ENCODE measurements around the gene MESP1. TPM values are rescaled to one million over a fixed set of nuclear protein-coding genes. Genes with fewer than 3 reads are reported as not detected.
"Not testable (repeated sequence)": the region's sequence is repeated elsewhere in the genome, so short reads cannot be mapped to it uniquely, and the experiment has no call there.

The MESP1 gene
- total and polyA plus RNA-seq, 4 experiments from 2014 or later, result 0.53 to 1.2 (median 0.74) TPM

DNA sequence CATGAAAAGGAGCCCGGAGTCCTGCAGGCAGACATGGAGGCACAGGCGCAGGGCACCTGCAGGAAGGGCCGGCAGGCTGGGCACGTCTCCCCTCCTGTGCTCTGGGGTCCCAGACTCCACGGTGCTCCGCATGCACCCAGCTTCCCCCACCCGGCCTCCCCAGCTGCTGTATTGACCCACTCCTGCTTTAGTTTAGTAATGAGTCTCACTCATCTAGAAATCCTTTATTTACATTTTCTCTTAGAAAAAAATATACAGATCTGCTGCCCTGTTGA is 33.6 kb upstream of the MESP1 start:
- Mint-ChIP-seq H3K4me1 (peaks cover 0 to 5% (median 0%) of the 10 kb centered on the region in 4 donors), H3K36me3 (peaks cover 0 to 7% of the 10 kb centered on the region in 2 donors), H3K27ac (no peak overlapping the region), H3K9me3 (peaks cover 0 to 13% (median 8%) of the 10 kb centered on the region in 8 donors), H3K4me3 (no peak overlapping the region), H3K27me3 (peaks cover 10 to 17% of the 10 kb centered on the region in 2 donors)
- no peaks in the 10 kb centered on the region for H3K4me1 ChIP-seq (ENCODE audit: insufficient read depth, low read length)
- no peaks in the 10 kb centered on the region for H3K27me3 ChIP-seq (ENCODE audit: insufficient read depth, low read length)
- intact Hi-C loops (cut with micrococcal nuclease), result no loop called here
- H3K9me3 ChIP-seq (ENCODE audit: control insufficient read depth in 1 of 2, low read length in 2 of 2), result no peaks in the 10 kb centered on the region
- no peaks in the 10 kb centered on the region for H3K36me3 ChIP-seq (ENCODE audit: insufficient read depth, low read length)
- no peak for DNase-seq
- no peak overlapping the region for H3K27ac ChIP-seq (ENCODE audit: low read depth, low read length)
- CTCF ChIA-PET (ENCODE audit: partially characterized antibody), result no interaction called here
- H3K4me3 ChIP-seq (ENCODE audit: low read length in 2 of 2), result no peak overlapping the region
- POLR2A ChIA-PET (ENCODE audit: partially characterized antibody), result no interaction called here

DNA sequence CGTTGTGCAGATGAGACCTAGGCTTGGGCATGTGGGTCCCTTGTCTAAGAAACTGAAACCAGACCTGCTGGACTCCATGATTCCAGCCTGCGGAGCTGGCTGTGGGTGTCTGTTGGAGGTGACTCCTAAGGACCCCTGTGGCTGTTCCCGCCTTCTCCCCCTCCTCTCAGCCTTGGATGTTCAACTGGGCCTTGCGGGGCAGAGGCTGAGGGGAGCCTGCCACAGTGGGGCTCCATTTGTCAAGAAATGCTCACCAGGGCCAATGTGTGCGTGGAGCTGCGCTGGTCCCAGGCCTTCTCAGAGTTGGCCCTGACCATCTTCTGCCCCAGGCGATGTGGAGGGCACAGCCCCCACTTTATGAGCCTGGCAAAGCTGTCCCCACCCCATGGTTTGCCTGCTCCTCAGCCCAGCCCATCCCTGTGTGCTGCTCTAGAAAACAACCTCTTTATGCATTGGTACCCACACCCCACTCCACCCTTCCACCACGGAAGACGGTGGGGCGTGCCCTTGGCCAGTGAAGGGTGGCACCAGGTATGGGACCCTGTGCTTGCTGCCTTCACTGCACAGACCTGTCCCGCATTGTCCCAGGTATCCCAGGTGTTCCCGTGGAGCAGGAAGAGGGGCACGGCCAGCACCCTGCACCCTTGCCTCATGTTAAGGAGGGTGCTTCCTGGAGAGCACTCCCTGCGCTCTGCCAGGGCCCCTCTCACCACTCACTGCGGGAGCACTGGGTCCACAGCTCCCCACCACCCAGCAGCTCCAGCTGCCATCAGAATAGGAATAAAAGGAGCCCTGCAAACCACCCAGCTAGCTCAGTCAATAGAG is 33.0 kb upstream of the MESP1 start:
- Histone ChIP-seq H3K4me1 (ENCODE audit: insufficient read depth, low read length) (no peaks in the 10 kb centered on the region), H3K27me3 (ENCODE audit: insufficient read depth, low read length) (no peaks in the 10 kb centered on the region), H3K36me3 (ENCODE audit: insufficient read depth, low read length) (no peaks in the 10 kb centered on the region), H3K27ac (ENCODE audit: low read depth, low read length) (no peak overlapping the region), H3K4me3 (ENCODE audit: low read length in 2 of 2) (no peak overlapping the region), H3K9me3 (ENCODE audit: control insufficient read depth in 1 of 2, low read length in 2 of 2) (no peaks in the 10 kb centered on the region)
- Mint-ChIP-seq H3K27ac (no peak overlapping the region), H3K27me3 (peaks cover 10 to 17% of the 10 kb centered on the region in 2 donors), H3K36me3 (peaks cover 0 to 7% of the 10 kb centered on the region in 2 donors), H3K4me3 (no peak overlapping the region), H3K4me1 (peaks cover 0 to 5% (median 0%) of the 10 kb centered on the region in 4 donors), H3K9me3 (peaks cover 0 to 13% (median 8%) of the 10 kb centered on the region in 8 donors)
- no peak for DNase-seq
- CTCF ChIA-PET (ENCODE audit: partially characterized antibody), result interaction anchor here (1.5 kb wide), 1 partner anchor 23 kb away, joined by 4 read pairs; no protein-coding TSS in a partner anchor
- POLR2A ChIA-PET (ENCODE audit: partially characterized antibody), result no interaction called here
- intact Hi-C loops (cut with micrococcal nuclease), result no loop called here

DNA sequence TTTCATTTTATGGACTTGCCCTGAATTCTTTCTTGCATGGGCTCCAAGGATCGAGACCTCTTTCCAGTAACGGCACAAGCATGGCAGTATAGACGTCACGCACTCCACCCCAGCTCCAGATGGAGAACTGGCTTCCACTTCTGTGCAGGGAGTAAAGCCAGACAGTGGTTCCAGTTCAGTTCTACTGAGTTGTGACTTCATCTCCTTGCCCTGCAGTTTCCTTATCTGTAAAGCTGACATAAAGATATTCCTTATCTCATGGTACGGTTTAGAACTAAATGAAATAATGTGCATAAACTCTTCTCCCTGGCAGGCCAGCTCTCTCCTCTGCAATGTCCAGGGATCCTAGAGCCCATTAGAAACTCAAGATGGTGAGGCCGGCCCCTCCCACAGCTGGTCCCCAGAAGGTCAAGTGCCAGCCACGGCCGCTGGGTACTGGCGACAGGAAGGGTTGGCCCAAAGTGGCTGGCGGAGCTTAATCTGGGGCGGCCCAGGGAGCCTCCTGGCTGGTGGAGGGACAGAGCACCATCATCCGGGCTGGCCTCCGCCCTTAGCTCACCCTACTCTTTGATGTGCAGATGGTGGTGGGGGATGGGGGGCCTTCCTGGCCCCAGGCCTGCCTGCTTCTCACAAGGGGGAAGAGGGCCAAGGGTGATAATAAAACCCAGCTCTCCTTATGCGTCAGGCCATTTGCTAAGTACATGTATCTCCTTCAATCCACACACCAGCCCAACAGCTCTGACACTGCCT is 32.2 kb upstream of the MESP1 start:
- POLR2A ChIA-PET (ENCODE audit: partially characterized antibody), result no interaction called here
- no peak overlapping the region for H3K4me3 ChIP-seq (ENCODE audit: low read length in 2 of 2)
- Mint-ChIP-seq H3K27ac (no peak overlapping the region), H3K4me3 (no peak overlapping the region), H3K36me3 (peaks cover 0 to 6% of the 10 kb centered on the region in 2 donors), H3K9me3 (peaks cover 0 to 11% (median 7%) of the 10 kb centered on the region in 8 donors), H3K27me3 (peaks cover 13 to 20% of the 10 kb centered on the region in 2 donors), H3K4me1 (peaks cover 0 to 5% (median 0%) of the 10 kb centered on the region in 4 donors)
- intact Hi-C loops (cut with micrococcal nuclease), result no loop called here
- H3K27me3 ChIP-seq (ENCODE audit: insufficient read depth, low read length), result no peaks in the 10 kb centered on the region
- no peak for DNase-seq
- H3K4me1 ChIP-seq (ENCODE audit: insufficient read depth, low read length), result no peaks in the 10 kb centered on the region
- H3K36me3 ChIP-seq (ENCODE audit: insufficient read depth, low read length), result no peaks in the 10 kb centered on the region
- H3K9me3 ChIP-seq (ENCODE audit: control insufficient read depth in 1 of 2, low read length in 2 of 2), result no peaks in the 10 kb centered on the region
- no peak overlapping the region for H3K27ac ChIP-seq (ENCODE audit: low read depth, low read length)
- CTCF ChIA-PET (ENCODE audit: partially characterized antibody), result interaction anchor here (1.5 kb wide), 1 partner anchor 22 kb away, joined by 4 read pairs; no protein-coding TSS in a partner anchor

DNA sequence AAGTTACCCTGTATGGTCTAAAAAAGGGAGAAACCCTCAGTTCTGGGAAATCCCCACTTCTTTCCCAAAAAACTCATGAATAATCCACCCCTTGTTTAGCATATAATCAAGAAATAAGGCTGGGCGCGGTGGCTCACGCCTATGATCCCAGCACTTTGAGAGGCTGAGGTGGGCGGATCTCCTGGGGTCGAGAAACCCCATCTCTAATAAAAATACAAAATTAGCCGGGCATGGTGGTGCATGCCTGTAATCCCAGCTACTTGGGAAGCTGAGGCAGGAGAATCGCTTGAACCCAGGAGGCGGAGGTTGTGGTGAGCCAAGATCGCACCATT is 31.5 kb upstream of the MESP1 start:
- H3K4me1 Mint-ChIP-seq; H3K9me3 ChIP-seq (ENCODE audit: control insufficient read depth in 1 of 2, low read length in 2 of 2); H3K36me3 ChIP-seq (ENCODE audit: insufficient read depth, low read length); H3K9me3 Mint-ChIP-seq; DNase-seq; H3K4me3 ChIP-seq (ENCODE audit: low read length in 2 of 2); H3K4me1 ChIP-seq (ENCODE audit: insufficient read depth, low read length); intact Hi-C loops (cut with micrococcal nuclease); H3K36me3 Mint-ChIP-seq; H3K4me3 Mint-ChIP-seq; POLR2A ChIA-PET (ENCODE audit: partially characterized antibody); H3K27me3 ChIP-seq (ENCODE audit: insufficient read depth, low read length); H3K27ac Mint-ChIP-seq; H3K27ac ChIP-seq (ENCODE audit: low read depth, low read length): not testable (repeated sequence)
- CTCF ChIA-PET (ENCODE audit: partially characterized antibody), result interaction anchor here (1.5 kb wide), 1 partner anchor 21 kb away, joined by 4 read pairs; no protein-coding TSS in a partner anchor
- peaks cover 13 to 18% of the 10 kb centered on the region in 2 donors for H3K27me3 Mint-ChIP-seq

DNA sequence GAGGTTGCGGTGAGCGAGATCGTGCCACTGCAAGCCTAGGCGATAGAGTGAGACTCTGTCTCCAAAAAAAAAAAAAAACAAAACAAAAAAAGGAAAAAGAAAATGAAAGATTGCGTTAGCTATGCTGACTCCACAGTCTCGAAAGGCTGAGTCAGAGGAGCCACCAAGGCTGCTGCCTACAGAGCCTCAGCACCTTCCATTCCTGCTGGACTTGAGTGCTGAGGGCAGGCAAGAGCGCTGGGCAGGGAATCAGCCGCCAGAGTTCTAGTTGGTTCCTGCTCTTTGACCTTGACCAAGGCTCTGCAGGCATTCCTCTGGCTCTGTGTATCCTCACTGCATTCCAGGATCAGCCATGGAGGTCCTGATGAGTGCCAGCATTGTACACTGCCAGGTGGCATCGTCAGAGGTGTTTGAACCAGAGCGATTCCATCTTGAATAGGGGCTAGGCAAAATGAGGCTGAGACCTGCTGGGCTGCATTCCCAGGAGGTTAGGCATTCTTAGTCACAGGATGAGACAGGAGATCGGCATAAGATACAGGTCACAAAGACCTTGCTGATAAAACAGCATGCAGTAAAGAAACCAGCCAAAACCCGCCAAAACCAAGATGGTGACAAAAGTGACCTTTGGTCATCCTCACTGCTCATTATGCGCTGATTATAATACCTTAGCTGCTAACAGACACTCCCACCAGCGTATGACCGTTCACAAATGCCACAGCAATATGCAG is 31.0 kb upstream of the MESP1 start:
- H3K4me1 ChIP-seq (ENCODE audit: insufficient read depth, low read length), result peaks cover 2% of the 10 kb centered on the region
- Mint-ChIP-seq H3K27ac (no peak overlapping the region), H3K4me3 (no peak overlapping the region), H3K4me1 (peaks cover 0 to 5% (median 0%) of the 10 kb centered on the region in 4 donors), H3K9me3 (peaks cover 0 to 2% (median 0%) of the 10 kb centered on the region in 8 donors), H3K36me3 (no peaks in the 10 kb centered on the region), H3K27me3 (peaks cover 13 to 20% of the 10 kb centered on the region in 2 donors)
- CTCF ChIA-PET (ENCODE audit: partially characterized antibody), result interaction anchor here (0.6 kb wide), 1 partner anchor 43 kb away, joined by 3 read pairs; no protein-coding TSS in a partner anchor
- H3K27ac ChIP-seq (ENCODE audit: low read depth, low read length), result no peak overlapping the region
- H3K27me3 ChIP-seq (ENCODE audit: insufficient read depth, low read length), result peaks cover 4% of the 10 kb centered on the region
- no peaks in the 10 kb centered on the region for H3K9me3 ChIP-seq (ENCODE audit: control insufficient read depth in 1 of 2, low read length in 2 of 2)
- H3K4me3 ChIP-seq (ENCODE audit: low read length in 2 of 2), result no peak overlapping the region
- POLR2A ChIA-PET (ENCODE audit: partially characterized antibody), result no interaction called here
- no peaks in the 10 kb centered on the region for H3K36me3 ChIP-seq (ENCODE audit: insufficient read depth, low read length)
- intact Hi-C loops (cut with micrococcal nuclease), result no loop called here
- DNase-seq, result no peak

DNA sequence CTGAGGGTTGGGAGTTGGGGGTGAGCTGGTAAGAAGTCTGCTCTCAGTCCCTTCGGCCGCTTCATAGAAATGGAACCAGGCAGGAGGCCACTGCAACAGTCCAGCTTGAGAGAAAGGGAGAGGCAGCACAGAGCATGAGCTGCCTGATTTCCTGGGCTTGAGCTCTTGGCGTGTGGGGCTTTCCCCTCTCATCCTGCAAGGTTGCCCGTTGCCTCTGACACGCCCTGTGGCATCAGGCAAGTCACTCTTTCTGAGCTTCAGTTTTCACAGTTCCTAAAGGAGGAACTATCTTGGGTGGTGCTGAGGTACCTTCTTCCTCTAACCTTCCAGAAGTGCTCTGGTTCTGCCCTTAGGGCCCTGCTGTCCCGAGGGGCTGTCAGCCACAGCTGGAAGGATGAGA is 30.0 kb upstream of the MESP1 start:
- DNase-seq, result no peak
- H3K27ac Mint-ChIP-seq, result no peak overlapping the region
- POLR2A ChIA-PET (ENCODE audit: partially characterized antibody), result no interaction called here

DNA sequence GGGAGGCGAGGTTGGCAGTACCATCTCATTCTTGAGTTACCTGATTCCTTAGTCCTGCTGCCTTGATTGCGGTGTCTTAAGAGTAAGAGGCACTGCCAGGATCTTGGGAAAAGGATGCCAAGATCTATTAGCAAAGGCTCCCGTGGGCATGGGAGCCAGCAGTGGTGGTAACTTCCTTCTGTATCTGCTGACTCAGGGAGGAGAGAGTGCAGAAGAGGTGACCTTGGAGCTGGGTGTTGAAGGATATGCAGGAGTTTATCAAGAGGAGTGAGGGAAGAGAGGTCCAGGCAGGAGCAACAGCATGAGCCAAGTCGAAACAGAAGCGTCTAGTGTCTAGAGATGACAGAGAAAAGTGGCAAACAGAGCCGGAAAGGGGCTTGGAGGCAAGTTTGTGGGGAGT is 29.6 kb upstream of the MESP1 start:
- Histone ChIP-seq H3K36me3 (ENCODE audit: insufficient read depth, low read length) (no peaks in the 10 kb centered on the region), H3K4me1 (ENCODE audit: insufficient read depth, low read length) (peaks cover 3% of the 10 kb centered on the region), H3K9me3 (ENCODE audit: control insufficient read depth in 1 of 2, low read length in 2 of 2) (no peaks in the 10 kb centered on the region), H3K27ac (ENCODE audit: low read depth, low read length) (no peak overlapping the region), H3K4me3 (ENCODE audit: low read length in 2 of 2) (no peak overlapping the region), H3K27me3 (ENCODE audit: insufficient read depth, low read length) (peaks cover 7% of the 10 kb centered on the region)
- H3K9me3 Mint-ChIP-seq, result no peaks in the 10 kb centered on the region
- intact Hi-C loops (cut with micrococcal nuclease), result no loop called here
- H3K4me3 Mint-ChIP-seq, result no peak overlapping the region
- ChIA-PET POLR2A (ENCODE audit: partially characterized antibody) (no interaction called here), CTCF (ENCODE audit: partially characterized antibody) (no interaction called here)
- H3K36me3 Mint-ChIP-seq, result no peaks in the 10 kb centered on the region
- H3K27me3 Mint-ChIP-seq, result peaks cover 13 to 20% of the 10 kb centered on the region in 2 donors
- DNase-seq, result no peak
- peak overlapping the region in 1 of 7 donors; percentile 63 for H3K27ac Mint-ChIP-seq
- peaks cover 0 to 5% (median 0%) of the 10 kb centered on the region in 4 donors for H3K4me1 Mint-ChIP-seq

More for the DNA sequence above, 30.0 kb upstream of the MESP1 start:
- Histone ChIP-seq H3K36me3 (ENCODE audit: insufficient read depth, low read length) (no peaks in the 10 kb centered on the region), H3K27ac (ENCODE audit: low read depth, low read length) (no peak overlapping the region), H3K4me3 (ENCODE audit: low read length in 2 of 2) (no peak overlapping the region), H3K27me3 (ENCODE audit: insufficient read depth, low read length) (peaks cover 7% of the 10 kb centered on the region), H3K4me1 (ENCODE audit: insufficient read depth, low read length) (peaks cover 3% of the 10 kb centered on the region), H3K9me3 (ENCODE audit: control insufficient read depth in 1 of 2, low read length in 2 of 2) (no peaks in the 10 kb centered on the region)
- Mint-ChIP-seq H3K27me3 (peaks cover 13 to 20% of the 10 kb centered on the region in 2 donors), H3K9me3 (peaks cover 0 to 2% (median 0%) of the 10 kb centered on the region in 8 donors), H3K36me3 (no peaks in the 10 kb centered on the region), H3K4me1 (peaks cover 0 to 5% (median 0%) of the 10 kb centered on the region in 4 donors), H3K4me3 (no peak overlapping the region)
- intact Hi-C loops (cut with micrococcal nuclease), result no loop called here
- CTCF ChIA-PET (ENCODE audit: partially characterized antibody), result no interaction called here

All from CD4-positive, alpha-beta memory T cell (primary cell).